Renal pelvis (tissue), 12 donors: Measurements from ENCODE around the gene DCX. TPM values are rescaled to one million over a fixed set of nuclear protein-coding genes. Genes with fewer than 3 reads are reported as not detected.
A peak's percentile ranks its signal among the peaks of the same experiment; 100 is the strongest.

Experiments used
- DNase-seq: peaks from one replicate; pipeline ENCODE4 v3.0.0-alpha.2; 2013
- long read RNA-seq, 16 experiments: transcript quantifications; one replicate each; lab custom pipeline, GENCODE V29; 2026
- polyA plus RNA-seq, 3 donors: library from polyadenylated mRNA; unstranded; fragments of 120-200 nt; gene quantifications; one replicate each; pipeline ENCODE4 v1.2.1, GENCODE V29; 2013; ENCODE audit not compliant: insufficient read length in 3 of 3

DCX gene
- polyA plus RNA-seq, result 1 to 10 TPM; 2.1 to 2.5 (median 2.1) TPM
- long read RNA-seq, donor 1, result 0 reads
- long read RNA-seq, donor 2, result 0 reads
- long read RNA-seq, donor 3, result 0 reads
- long read RNA-seq, donor 4, result 0 reads
- long read RNA-seq, donor 5, result 0 reads
- long read RNA-seq, donor 6, result 0 reads
- long read RNA-seq, donor 7, result 0 reads
- long read RNA-seq, donor 8, result 0 reads
- long read RNA-seq, donor 9, result 0 reads
- long read RNA-seq, donor 10, result 0 reads
- long read RNA-seq, donor 11, result 0 reads
- long read RNA-seq, donor 12, result 0 reads
- long read RNA-seq, donor 13, result 0 reads
- long read RNA-seq, donor 14, result 0 reads
- long read RNA-seq, donor 15, partial matches to known transcripts, result 13 of 13 reads
- long read RNA-seq, donor 15, other reads (novel, unspliced or antisense), result 0 of 13 reads
- long read RNA-seq, donor 16, result 0 reads

DNA sequence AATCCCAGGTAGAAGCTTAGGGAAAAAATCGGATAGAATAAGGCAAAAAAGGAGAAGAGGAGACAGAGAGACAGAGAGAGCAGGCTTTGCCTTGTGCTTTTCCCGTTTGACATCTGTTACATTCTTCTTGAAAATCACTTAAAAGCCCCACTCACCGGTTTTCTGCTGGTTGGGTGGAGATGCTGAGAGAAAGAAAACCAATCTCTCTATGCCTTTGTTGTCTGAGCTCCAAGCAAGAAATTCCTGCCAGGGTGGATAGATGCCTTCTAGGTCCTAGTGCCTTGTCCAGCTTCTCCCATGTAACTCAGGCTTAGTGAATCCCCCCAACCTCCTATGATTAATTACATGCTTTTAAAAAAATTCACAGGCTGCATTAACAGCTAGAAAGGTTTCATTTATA lies at the start of gene DCX:
TSS of gene DCX (minus strand) at position 210 of the 400 bp plus-strand sequence. CDS start 1,794 bp downstream, outside the sequence.
- DNase-seq, result no peak

DNA sequence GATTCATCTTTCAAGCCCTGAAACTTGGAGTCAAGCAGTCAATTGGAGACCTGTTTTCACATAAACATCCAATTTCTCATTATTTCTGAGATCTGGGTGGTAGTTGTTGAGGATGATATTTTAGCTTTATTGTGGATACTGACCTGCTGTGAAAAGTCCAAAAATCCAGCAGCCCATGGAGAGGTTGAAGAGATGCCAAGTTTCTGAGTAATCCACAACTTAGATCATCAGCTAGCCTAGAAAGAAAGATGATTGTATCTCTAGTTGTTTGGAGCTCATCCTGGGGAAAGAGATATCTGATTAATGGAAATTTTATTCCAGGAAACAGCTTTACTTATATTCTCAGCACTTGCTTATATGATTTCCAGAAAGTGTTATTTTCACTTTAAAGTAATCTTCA lies 48.6 kb upstream of the DCX start:
- no peak for DNase-seq

DNA sequence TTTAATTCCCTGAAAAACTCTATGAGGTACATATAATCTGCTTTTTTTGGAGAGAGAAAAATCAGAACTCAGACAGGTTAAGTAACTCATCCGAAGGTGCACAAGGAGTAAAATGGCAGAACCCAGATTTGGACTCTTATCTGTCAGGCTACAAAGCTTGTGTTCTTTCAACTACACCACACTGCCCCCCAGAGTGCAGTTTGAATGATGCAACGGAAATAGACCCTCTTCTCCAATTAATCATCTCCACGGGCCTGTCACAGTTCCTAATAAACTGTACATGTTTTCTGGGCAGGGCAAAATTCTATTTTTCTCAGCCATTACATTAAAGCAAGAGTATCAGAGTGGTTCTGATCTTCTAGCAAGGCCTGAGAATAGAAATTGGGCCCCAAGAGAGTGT lies 35.3 kb upstream of the DCX start:
- no peak for DNase-seq

DNA sequence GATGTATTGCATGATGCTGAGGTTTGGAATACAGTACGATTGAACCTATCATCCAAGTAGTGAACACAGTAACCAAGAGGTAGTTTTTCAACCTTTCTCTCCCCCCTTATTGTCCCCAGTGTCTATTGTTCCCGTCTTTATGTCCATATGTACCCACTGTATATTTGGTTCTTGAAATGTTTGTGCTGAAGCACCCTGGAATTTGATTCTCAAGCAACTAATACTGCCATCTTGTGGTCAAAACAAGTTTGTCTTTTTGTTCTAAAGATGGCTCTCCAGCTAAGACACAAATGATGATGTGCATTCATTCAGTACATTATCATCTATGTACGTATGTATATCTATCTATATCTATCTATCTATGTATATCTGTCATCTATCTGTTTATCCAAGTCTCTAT lies 33.5 kb upstream of the DCX start:
- peak; percentile 35 for DNase-seq

DNA sequence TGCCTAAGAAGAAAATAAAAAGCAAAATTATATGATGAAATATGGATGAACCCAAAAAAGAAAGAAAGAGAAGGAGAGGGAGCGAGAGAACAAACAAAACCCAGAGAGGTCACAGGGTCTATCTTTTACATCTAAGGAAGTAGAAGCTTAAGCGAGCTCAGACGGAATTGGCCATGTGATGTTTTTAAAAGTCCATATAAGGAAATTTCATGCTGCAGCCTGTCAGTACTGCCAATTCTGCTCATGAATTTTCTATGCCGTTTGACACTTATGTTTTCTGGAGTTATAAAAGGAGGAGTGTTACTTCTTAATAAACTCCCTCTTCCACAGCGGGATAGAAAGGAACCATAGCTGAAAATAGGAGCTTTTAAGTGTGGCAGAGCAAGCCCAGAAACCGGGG lies 32.9 kb upstream of the DCX start:
- no peak for DNase-seq

DNA sequence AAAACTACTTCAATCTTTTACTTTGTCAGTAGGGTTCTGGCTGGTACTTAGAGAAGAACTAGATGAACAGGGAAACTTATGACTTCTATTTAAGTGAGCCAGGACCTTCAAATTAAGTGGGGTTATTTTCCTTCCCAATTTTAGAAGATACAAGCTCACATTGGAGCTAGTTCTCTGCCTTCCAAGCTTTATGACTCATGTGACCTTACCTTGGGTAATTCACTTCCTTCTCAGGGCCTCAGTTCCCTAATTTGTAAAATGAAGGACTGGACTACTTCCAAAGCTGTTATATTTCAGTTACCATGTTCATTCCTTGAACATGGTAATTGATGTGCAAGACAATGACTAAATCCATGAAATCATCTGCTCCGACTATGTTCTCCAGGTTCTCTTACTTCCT lies 32.0 kb upstream of the DCX start:
- no peak for DNase-seq

DNA sequence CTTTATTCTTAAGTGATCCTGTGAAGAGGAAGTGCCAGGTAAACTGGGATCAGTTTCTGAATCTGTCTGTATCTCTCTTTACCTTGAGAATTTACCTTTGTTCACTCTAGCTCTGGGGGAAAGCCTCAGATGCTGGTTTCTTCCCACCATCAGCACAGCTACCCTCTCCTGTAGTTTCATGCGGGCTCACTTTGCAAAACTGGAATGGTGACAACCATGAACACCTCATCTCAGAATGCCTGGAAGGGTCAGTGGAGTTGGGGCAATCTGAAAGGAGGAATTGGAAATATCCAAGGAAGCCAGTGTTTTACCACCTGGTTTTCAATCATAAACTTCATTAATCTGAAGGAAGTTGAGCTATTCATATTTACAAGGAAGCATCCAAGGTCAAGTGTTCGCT lies 30.8 kb upstream of the DCX start:
- DNase-seq, result no peak

DNA sequence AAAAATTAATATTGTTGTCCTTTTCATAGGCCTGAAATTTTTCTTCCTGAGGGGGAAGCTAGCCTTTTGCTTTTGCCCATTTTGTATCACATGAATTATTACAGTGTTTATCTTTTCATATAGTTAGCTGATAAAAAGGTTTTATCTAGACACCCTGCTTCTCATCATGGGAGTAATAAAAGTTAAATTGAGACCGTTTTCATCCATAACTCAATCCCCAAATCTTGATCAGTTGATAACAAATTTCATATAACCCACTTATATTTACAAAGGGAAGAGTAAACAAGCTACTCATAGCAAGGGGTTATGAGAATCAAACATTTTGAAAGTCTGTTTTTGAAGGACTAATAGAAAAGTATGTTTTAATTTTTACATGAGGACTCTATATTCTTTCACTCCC lies 23.5 kb upstream of the DCX start:
- DNase-seq, result no peak

DNA sequence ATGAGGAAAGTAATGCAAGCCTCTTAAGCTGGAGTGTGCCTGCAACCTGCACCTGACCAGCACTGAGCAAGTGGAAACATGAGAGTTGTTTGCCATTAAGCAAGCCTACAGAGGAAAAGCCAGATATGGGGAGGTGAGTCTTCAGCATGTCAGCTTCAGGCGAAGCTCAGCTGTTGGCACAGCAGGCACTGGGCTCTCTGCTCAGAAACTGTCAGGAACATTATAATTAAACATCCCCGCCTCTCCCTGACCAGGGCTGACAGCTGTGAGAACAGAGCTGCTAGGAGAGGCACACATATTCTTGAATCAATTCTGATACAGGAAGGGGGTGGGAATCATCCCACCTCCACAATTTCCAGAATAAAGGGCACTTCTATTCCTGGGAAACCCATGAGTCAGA lies 19.0 kb upstream of the DCX start:
- DNase-seq, result no peak

DNA sequence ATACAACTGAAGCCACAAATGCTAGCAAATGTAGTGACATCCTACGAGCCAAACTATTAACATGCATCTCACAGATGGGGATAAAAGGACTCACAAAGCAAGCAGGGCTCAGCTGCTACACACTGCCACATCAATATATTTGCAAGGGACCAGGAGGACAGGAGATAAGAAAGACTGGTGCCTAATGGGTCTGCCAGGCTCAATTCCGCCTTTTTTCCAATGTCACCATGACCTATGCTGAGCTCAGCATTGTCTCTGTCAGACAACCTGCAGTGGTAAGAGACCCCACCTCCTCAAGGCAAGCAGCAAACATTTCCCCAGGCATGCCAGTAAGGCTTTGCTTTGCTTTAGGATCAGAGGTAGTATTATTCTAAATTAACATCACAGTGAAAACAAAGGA lies 435 bp downstream of the DCX start:
- DNase-seq, result no peak

DNA sequence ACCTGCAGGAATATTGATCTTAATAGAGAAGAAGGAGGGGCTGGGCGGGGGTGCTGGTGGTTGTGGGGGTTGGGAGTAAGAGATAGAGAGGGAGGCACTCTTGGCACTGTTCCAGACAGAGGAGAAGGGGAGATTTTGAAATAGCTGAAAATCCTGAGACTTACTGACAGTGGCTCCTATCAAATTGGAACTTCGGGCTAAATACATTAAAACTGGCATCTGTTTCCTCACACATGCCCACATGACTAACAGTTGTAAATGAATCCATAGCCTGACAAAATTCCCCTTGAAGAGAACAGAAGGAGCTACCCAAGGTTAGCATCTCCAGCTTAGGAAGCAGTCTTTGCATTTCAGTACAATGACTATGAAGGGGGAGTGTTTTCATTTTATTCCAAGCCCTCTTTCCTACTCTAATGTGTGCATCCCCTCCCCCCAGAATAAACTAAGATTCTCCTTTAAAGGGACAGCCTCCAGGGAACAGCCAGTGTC lies 1.4 kb downstream of the DCX start:
- no peak for DNase-seq

DNA sequence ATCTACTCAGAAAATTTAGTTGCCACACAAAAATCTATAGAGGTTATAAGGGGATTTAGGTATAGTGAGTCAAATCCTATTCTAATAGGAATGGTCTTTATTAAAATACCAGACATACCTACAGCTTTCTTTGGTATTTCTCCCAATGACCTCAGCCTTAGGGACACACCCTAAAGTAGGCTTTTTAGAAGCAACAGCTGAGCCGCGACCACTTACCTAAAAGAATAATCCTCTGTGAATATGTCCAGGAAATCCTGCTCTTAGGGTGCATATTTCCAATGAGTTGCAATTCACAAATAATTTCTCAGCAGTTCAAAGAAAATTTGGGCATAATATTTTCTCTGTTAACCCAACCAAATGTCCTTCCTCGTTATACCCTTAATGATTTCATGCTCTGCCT lies 2.7 kb downstream of the DCX start:
- no peak for DNase-seq

DNA sequence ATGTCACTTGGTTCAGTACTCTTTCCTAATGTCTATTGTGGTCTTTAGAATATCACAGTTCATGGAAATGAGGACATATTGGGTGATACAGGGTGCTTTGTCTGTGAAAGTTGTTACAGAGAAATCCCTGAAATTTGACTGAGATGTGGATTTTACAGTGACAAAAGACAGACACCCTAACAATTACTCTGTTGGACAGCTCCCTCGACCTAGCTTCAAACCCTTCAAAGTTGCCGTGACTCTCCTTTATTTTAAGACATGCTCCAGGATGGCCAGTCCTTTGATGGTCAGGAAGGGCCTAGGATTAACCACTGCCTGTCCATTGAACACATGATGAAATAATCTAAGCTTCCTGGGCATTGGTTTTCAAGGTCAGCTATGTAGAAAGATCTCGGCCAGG lies 4.0 kb downstream of the DCX start:
- no peak for DNase-seq

DNA sequence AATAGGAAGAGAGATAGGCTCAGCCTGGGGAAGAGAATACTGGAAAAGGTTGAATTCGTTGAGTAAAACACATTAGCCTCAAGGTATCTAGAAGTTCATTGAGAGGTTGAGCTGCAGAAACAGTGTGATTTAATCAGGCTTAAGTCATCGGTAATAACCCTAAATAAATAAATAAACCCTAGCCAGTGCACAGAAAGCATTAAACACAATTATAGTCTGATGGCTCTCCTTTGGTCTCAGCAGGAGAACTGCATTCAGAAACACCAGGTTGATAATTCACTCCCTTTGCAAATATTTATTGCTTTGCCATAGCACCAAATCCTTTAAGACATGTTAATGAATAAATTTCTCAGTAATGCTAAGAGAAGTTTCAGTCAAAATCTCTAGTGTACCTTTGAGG lies 9.6 kb downstream of the DCX start:
- peak; percentile 2 for DNase-seq

DNA sequence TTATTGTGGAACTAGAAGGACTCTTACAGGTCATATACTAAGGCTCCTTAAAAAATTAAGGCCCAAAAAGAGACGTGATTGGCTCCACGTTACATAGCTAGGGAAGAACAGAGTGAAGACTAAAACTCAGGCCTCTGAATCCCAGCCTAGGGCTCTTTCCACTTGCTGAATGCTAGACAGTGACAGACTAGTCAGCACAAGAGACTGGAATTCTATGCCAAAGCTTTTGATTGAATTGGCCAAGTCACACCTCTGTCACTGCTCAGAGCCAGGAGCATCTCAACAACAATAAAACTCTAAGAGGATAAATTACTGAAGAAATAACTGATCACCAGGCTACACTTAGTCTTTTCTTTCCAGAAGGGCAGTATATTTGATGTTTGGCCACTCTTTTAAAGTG lies 16.8 kb downstream of the DCX start:
- DNase-seq, result no peak

DNA sequence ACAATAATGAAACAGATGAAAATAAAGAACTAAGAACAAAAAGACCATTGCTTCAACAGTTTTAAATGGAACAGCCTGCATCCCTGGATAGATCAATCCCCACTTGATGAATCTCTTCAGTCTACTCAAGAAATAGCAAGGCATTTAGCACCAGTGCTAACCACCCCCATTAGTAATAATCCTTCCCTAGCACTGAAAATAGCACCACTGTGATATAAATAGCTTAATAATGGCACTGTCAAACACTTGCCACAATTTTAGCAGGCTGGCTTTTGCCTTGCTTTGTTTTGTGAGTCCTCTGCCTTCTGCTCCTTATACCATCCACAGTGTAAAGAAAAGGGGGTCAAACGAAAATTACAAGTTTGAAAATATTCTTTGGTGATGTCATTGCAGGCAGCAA lies 17.4 kb downstream of the DCX start:
- no peak for DNase-seq

DNA sequence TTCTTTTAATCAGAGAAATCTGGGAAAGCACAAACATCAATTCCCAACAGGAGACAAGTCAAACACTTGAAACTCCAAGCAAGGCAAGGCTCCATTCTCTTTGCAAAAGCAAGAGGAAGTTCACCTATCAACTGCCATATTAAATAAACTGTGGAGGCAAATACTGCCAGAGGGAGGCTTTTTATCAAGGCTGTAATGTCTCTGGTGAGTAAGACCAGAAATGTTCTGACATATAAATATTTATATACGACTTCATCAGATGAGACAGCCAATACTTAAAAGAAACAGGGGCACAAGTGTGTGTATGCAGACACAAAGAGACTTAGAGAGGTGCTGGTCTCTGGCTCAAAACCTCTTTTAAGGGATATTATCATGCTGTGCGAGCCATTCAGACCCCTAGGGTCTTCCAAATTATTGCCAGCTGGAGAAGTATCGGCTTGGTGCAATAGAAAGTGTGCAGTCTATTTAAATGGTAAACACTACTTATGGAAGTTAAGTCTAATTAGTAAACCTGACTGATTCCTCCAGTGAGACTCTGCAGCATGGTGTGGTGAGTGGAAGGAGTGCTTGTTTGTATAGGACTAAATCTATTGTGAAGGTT lies 24.4 kb downstream of the DCX start:
- DNase-seq, result no peak

DNA sequence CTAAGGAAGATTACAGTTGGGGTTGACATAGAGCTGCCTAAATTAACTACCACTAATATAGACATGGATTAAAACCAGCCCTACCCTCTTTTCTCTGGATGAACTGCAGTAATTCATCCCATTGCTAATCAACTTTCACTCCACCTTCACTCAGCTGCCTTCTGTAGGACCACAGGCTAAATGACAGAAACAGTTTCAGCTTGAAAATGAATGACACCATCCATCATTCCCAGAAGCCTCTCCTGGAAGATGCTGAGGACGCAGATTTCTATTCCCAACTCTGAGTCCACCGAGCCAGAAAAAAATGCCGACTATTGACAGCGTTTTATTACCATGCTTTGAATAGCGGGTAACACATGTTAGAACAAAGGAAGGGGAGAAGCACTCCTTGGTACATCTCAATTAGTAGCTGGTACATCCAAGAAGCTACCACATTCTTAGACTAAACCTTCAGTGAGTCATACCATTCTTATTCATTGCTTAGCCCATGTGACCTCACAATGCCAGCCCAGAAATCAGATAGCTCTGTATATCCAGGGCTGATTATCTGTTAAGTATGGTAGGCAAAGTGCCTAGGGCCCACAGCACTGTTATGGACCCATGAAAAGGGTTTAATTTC lies 25.3 kb downstream of the DCX start:
- DNase-seq, result no peak

DNA sequence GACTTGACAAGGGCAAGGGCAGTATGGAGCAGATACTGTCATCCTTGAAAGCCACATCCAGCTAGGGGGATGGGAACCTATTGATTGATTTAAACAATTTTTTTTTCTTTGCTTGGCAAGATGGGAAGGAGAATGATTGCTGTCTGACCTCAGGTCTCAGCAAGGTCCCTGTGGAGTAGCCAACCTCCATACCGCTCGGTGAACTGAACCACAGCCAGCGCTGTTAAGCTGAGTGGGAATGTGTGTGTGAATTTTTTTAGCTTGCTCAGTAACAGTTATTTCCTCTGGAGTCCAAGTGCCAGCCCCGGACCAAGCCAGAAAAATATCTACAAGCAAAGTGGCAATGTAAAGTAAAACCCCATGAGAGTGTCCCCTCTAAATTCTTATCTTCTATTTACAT lies 25.9 kb downstream of the DCX start:
- DNase-seq, result no peak

DNA sequence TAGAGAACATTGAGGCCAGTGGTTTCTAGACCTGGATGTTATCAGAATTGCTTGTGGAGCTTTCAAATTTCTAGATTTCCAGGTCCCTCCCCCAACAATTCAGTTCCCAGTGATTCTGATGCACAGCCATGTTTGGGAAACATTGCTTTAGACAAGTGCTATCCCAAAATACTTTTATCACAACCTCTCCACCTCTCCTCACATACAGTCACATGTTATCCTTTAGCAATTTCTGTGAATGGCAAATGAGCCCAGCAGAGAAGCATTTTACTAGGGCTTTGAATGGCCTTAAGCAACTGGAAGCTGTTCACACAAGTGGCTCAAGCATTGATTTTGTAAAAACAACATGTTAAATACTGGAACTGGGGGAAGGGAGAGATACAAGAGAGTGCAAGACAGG lies 29.7 kb downstream of the DCX start:
- no peak for DNase-seq

DNA sequence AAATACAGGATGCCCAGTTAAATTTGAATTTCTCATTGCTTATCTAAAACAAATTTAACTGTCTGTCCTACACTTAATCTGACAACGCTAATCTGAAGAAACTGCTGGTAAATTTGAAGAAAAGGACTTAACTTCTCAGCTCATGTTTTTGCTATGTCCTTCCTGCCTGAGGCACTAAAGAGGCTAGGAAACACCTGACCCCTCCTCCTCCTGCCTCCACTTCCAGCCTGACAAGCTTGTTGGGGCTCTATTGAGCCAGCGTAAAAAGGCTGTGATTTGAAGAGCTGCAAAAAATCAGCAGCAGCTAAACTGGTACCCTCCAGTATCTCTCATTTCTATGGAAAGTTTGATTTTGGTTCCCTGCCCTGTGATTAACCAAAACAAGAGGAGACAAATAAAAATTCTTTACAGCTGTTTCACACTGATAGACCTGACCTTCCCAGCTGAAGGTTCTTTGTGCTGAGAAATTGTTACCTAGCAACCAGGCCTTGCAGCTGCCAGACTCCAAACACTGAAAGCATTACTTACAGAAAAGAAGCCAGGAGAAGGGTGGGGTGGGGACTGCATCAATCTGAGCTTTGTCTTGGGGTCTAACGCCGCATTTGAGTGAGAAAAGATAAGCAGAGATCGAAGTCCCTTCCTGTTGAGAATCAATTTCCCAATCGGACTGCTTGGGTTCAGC lies 35.0 kb downstream of the DCX start:
- DNase-seq, result no peak

DNA sequence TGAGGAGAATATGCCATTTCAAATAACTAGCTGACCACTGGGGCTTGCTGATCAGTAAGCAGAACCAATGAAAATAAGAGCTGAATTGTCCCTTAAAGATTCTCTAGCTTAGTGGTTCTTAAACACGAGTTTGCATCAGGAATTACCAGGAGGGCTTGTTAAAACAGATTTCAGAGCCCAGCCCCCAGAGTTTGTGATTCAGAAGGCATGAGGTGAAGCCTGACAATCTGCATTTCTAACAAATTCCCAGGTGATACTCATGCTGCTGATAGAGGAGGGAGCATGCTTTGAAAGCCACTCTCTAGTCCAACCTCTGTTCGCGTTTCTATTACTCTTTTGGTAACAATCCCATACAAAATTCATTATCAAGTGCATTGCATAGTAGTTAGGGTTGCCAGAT lies 35.5 kb downstream of the DCX start:
- DNase-seq, result no peak

DNA sequence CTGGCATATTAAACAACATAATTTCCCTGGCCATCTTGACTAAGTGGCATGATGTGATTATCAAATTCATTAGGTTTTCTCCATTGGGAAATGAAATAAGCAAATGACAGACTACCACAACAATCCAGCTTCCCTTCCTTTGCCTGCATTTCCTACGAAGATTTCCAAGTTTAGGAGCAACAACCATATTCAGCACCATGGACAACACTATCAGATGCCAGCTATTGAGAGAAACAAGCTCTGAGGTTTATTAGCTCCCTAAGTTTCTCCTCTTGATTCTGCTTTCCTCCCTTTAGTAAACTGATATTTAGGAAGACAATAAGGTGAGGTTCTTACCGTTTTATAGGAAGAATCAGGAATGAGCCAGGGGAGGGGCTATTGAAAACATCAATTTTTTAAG lies 36.2 kb downstream of the DCX start:
- DNase-seq, result peak; percentile 26
